Lower leg skin (tissue), 4 donors: Measurements from ENCODE around the gene VPS51. TPM values are rescaled to one million over a fixed set of nuclear protein-coding genes. Genes with fewer than 3 reads are reported as not detected.

Experiments used
- DNase-seq, 2 donors: peaks; one replicate each; pipeline ENCODE4 v3.0.0-alpha.2; 2019; ENCODE audit warnings: low spot score in 2 of 2
- H3K4me3 ChIP-seq: fragments of 200-600 bp; sonication (generic); 2 replicates; pipeline ENCODE4 v1.5.1; 2017; ENCODE audit warnings: mild to moderate bottlenecking, low read depth; ENCODE audit not compliant: poor library complexity, severe bottlenecking
- POLR2A ChIP-seq, 2 donors: fragments of 450-650 bp; IDR thresholded peaks; one replicate each; pipeline ENCODE4 v1.6.1; 2016 to 2017; ENCODE audit warnings: antibody characterized with exemption in 2 of 2, mild to moderate bottlenecking in 1 of 2, moderate library complexity in 1 of 2
- WGBS, 2 donors: methylation state at CpG; one replicate each; pipeline ENCODE4 v1.1.5; 2018; 5-methylcytosine and 5-hydroxymethylcytosine counted together
- intact Hi-C: fragments of 100-400 bp; cut with DNase I; formaldehyde crosslinking; loops from one replicate; pipeline ENCODE4 v1.15.0; 2023; ENCODE audit warnings: low total_unique reads
- total RNA-seq, 4 donors: library from RNA; depleted of rRNA; stranded (reverse); fragments of >200 nt; gene quantifications; one replicate each; pipeline ENCODE4 v1.1.0, GENCODE V29; 2016
- TF ChIP-seq, protein P1 (sequence below), 3 donors: fragments of 450-650 bp; IDR thresholded peaks; one replicate each; pipeline ENCODE4 v1.5.1; 2016; ENCODE audit warnings: antibody characterized with exemption in 3 of 3, mild to moderate bottlenecking in 3 of 3, moderate library complexity in 2 of 3

Gene VPS51
- total RNA-seq, 4 donors from 2014 or later = 373 to 932 (median 648) TPM

- 86 to 90% methylated on average over 6 of the region's 6 CpGs for WGBS, 2 donors
- DNase-seq = no peak
- intact Hi-C loops = no loop called here
These were observed 39.0 kb upstream of the VPS51 start for GRCh38 chr11:65056999-65057398.

DNA sequence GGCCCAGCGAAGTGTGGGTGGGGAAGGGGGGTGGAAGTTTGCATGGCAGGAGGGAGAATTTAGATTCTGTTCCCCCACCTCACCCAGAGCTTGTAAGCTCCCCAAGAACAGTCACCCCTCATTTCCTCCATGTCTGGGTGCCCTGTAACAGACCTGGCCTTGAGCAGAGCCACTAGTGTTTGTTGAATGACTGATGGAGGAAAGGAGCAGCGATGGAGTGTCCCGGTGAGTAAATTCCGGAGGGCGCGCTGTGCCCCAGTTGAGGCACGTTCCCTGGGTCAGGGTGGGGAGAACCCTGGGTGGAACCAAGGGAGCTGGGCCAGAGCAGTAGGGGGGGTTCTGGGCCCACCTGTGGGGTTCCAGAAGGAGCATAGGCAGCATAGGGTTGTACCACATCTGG, 38.5 kb upstream of the VPS51 start:
- intact Hi-C loops = no loop called here
- H3K4me3 ChIP-seq = no peak overlapping the region
- TF ChIP-seq POLR2A (IDR thresholded peaks at IDR 0.05) = no peak
- TF ChIP-seq, protein P1, sequence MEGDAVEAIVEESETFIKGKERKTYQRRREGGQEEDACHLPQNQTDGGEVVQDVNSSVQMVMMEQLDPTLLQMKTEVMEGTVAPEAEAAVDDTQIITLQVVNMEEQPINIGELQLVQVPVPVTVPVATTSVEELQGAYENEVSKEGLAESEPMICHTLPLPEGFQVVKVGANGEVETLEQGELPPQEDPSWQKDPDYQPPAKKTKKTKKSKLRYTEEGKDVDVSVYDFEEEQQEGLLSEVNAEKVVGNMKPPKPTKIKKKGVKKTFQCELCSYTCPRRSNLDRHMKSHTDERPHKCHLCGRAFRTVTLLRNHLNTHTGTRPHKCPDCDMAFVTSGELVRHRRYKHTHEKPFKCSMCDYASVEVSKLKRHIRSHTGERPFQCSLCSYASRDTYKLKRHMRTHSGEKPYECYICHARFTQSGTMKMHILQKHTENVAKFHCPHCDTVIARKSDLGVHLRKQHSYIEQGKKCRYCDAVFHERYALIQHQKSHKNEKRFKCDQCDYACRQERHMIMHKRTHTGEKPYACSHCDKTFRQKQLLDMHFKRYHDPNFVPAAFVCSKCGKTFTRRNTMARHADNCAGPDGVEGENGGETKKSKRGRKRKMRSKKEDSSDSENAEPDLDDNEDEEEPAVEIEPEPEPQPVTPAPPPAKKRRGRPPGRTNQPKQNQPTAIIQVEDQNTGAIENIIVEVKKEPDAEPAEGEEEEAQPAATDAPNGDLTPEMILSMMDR (IDR thresholded peaks at IDR 0.05) = no peak
- no peak for DNase-seq
- 89 to 91% methylated on average over 7 of the region's 7 CpGs for WGBS, 2 donors

More at GRCh38 chr11:65056999-65057398, 39.0 kb upstream of the VPS51 start:
- no peak overlapping the region for H3K4me3 ChIP-seq
- no peak for TF ChIP-seq POLR2A (IDR thresholded peaks at IDR 0.05)
- TF ChIP-seq, protein P1 (IDR thresholded peaks at IDR 0.05) = no peak

GRCh38 chr11:65058012-65058411, 38.0 kb upstream of the VPS51 start:
- intact Hi-C loops = no loop called here
- TF ChIP-seq, protein P1 (IDR thresholded peaks at IDR 0.05) = no peak
- TF ChIP-seq POLR2A (IDR thresholded peaks at IDR 0.05) = no peak
- 76 to 83% methylated on average over 6 to 7 of the region's 13 CpGs for WGBS, 2 donors
- no peak overlapping the region for H3K4me3 ChIP-seq
- DNase-seq = no peak

- intact Hi-C loops = no loop called here
- 84 to 90% methylated on average over 7 to 8 of the region's 8 CpGs for WGBS, 2 donors
- no peak for TF ChIP-seq POLR2A (IDR thresholded peaks at IDR 0.05)
- TF ChIP-seq, protein P1 (IDR thresholded peaks at IDR 0.05) = no peak
- H3K4me3 ChIP-seq = no peak within 1 kb of the TSS
- no peak for DNase-seq
These were observed 37.5 kb upstream of the VPS51 start, which contains the start of gene NAALADL1 for GRCh38 chr11:65058419-65059054. TSS of gene NAALADL1 (minus strand) at chr11:65058553. CDS start at chr11:65058521, 32 bp downstream.

- no peak overlapping the region for H3K4me3 ChIP-seq
- WGBS, 2 donors = 41 to 45% methylated on average over 3 of the region's 3 CpGs
- intact Hi-C loops = no loop called here
- DNase-seq = no peak
- TF ChIP-seq, protein P1 (IDR thresholded peaks at IDR 0.05) = no peak
- no peak for TF ChIP-seq POLR2A (IDR thresholded peaks at IDR 0.05)
These were observed 36.5 kb upstream of the VPS51 start for GRCh38 chr11:65059523-65059922.
